Measurements from ENCODE around the gene NUP98.

NUP98 gene

GRCh38 chr11:3753110-3753509, 44.2 kb downstream of the NUP98 start:
- no peak for TF ChIP-seq CTCF (IDR thresholded peaks at IDR 0.05; ENCODE audit: insufficient read depth, missing control alignments)
- FAIRE-seq (no peak), DNase-seq (ENCODE audit: insufficient read length, low spot score) (no peak)

GRCh38 chr11:3747704-3748103, 49.6 kb downstream of the NUP98 start:
- no peak for FAIRE-seq
- DNase-seq (ENCODE audit: insufficient read length, low spot score), result no peak
- no peak for TF ChIP-seq CTCF (IDR thresholded peaks at IDR 0.05; ENCODE audit: insufficient read depth, missing control alignments)

- no peak for FAIRE-seq
- DNase-seq (ENCODE audit: insufficient read length, low spot score), result no peak
- no peak for TF ChIP-seq CTCF (IDR thresholded peaks at IDR 0.05; ENCODE audit: insufficient read depth, missing control alignments)
These were observed 52.2 kb downstream of the NUP98 start for GRCh38 chr11:3745161-3745560.

- no peak for DNase-seq (ENCODE audit: insufficient read length, low spot score)
- no peak for FAIRE-seq
- TF ChIP-seq CTCF (IDR thresholded peaks at IDR 0.05; ENCODE audit: insufficient read depth, missing control alignments), result no peak
These were observed 58.6 kb downstream of the NUP98 start for GRCh38 chr11:3738723-3739122.

GRCh38 chr11:3738241-3738640, 59.1 kb downstream of the NUP98 start:
- DNase-seq (ENCODE audit: insufficient read length, low spot score) (no peak), FAIRE-seq (no peak)
- no peak for TF ChIP-seq CTCF (IDR thresholded peaks at IDR 0.05; ENCODE audit: insufficient read depth, missing control alignments)

GRCh38 chr11:3737386-3737933, 59.9 kb downstream of the NUP98 start:
- FAIRE-seq, result no peak
- no peak for TF ChIP-seq CTCF (IDR thresholded peaks at IDR 0.05; ENCODE audit: insufficient read depth, missing control alignments)

GRCh38 chr11:3736816-3737215, 60.5 kb downstream of the NUP98 start:
- TF ChIP-seq CTCF (IDR thresholded peaks at IDR 0.05; ENCODE audit: insufficient read depth, missing control alignments), result no peak
- FAIRE-seq, result no peak
- no peak for DNase-seq (ENCODE audit: insufficient read length, low spot score)

More at GRCh38 chr11:3737386-3737933, 59.9 kb downstream of the NUP98 start:
- DNase-seq (ENCODE audit: insufficient read length, low spot score), result no peak
